Activated CD4-positive, alpha-beta T cell treated with anti-CD3 and anti-CD28 coated beads for 36 hours (primary cell): ENCODE results near the gene PFN3. TPM values are rescaled to one million over a fixed set of nuclear protein-coding genes. Genes with fewer than 3 reads are reported as not detected.
A peak's percentile ranks its signal among the peaks of the same experiment; 100 is the strongest.
"Not testable (repeated sequence)": the region's sequence is repeated elsewhere in the genome, so short reads cannot be mapped to it uniquely, and the experiment has no call there.

ENCODE experiments used
- ATAC-seq: fragments of 200-7000 bp; cut with Tn5 transposase; one replicate; pipeline ENCODE4 v1.10.0; 2021; ENCODE audit warnings: mild to moderate bottlenecking, moderate library complexity
- CTCF ChIA-PET: fragments of 350-600 bp; sonication (Branson Sonifier 250); formaldehyde crosslinking; loops from one replicate; lab custom pipeline; 2021; ENCODE audit warnings: antibody characterized with exemption; lab: Charles Lee
- POLR2A ChIA-PET: fragments of 350-600 bp; sonication (Branson Sonifier 250); formaldehyde crosslinking; loops from one replicate; lab custom pipeline; 2021; ENCODE audit warnings: antibody characterized with exemption, inconsistent platforms; lab: Charles Lee
- DNase-seq: peaks from one replicate; pipeline ENCODE4 v3.0.0-alpha.2; 2020
- H3K27ac Mint-ChIP-seq: one replicate; pipeline ENCODE4 v1.8.0; 2021; ENCODE audit warnings: mixed read lengths
- H3K27me3 Mint-ChIP-seq: one replicate; pipeline ENCODE4 v1.8.0; 2021; ENCODE audit warnings: mixed read lengths
- H3K36me3 Mint-ChIP-seq: one replicate; pipeline ENCODE4 v1.8.0; 2021; ENCODE audit warnings: low read depth, mixed read lengths
- H3K4me1 Mint-ChIP-seq: one replicate; pipeline ENCODE4 v1.8.0; 2021; ENCODE audit warnings: mixed read lengths
- H3K4me3 Mint-ChIP-seq: one replicate; pipeline ENCODE4 v1.8.0; 2021; ENCODE audit warnings: mild to moderate bottlenecking, moderate library complexity, mixed read lengths
- H3K9me3 Mint-ChIP-seq: one replicate; pipeline ENCODE4 v1.8.0; 2021; ENCODE audit warnings: low read depth, mixed read lengths
- intact Hi-C, 2 experiments: fragments of 100-400 bp; cut with DNase I in 1 of 2; cut with micrococcal nuclease in 1 of 2; formaldehyde crosslinking; loops; one replicate each; pipeline versions ENCODE4 v1.14.2 to v1.15.1; 2022 to 2024; cut with DNase I, micrococcal nuclease
- total RNA-seq, 2 experiments: library from RNA; stranded (reverse); gene quantifications; one replicate each; pipeline ENCODE4 v1.2.3, GENCODE V29; 2021

The PFN3 gene
- total RNA-seq, 2 experiments from 2014 or later: not detected

DNA sequence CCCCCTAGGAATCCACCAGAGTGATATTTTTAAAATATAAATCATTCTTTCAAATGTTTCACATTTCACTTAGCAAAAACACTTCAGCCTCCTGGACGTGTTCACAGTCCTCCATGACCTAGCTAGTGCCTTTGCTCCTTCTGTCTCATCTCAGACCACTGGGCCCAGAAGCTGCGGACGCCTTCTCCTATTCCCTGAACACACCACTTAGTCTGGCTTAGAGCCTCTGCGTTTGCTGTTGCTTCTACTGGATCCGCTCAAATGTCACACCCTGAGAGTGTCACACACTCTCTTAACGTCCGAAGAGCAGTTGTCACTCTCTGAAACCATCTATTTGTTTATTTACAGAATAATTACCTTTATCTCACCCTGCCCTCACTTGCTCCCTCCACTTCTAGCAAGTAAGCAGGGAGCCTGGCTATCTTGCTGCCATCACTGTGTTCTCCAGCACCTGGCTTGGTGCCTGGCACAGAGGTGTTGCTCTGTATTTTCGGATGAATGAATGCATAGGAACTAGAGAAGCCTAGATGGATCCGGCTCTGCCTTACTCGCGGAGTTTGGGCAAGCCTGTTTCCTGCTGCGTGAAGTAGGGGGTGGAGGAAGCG, 24.8 kb upstream of the PFN3 start:
- Mint-ChIP-seq H3K9me3 (no peaks in the 10 kb centered on the region), H3K27ac (peak overlapping the region; percentile 94), H3K4me1 (peaks cover 29% of the 10 kb centered on the region), H3K27me3 (no peaks in the 10 kb centered on the region), H3K36me3 (peaks cover 32% of the 10 kb centered on the region), H3K4me3 (peak overlapping the region; percentile 81)
- CTCF ChIA-PET: interaction anchor here (0.8 to 12.6 kb wide), 7 partner anchors 9 to 35 kb away, joined by 3 to 131 read pairs (median 9); no protein-coding TSS in a partner anchor
- POLR2A ChIA-PET: interaction anchor here (0.6 kb wide), 1 partner anchor 11 kb away, joined by 6 read pairs; no protein-coding TSS in a partner anchor
- ATAC-seq (peak; percentile 2), DNase-seq (no peak)
- intact Hi-C loops: loop anchor here in 1 of 2 experiments (1.0 to 5.0 kb wide), 3 partner anchors 91 to 727 kb away; partner anchors contain the start of genes DDX41, NHP2 and UIMC1

DNA sequence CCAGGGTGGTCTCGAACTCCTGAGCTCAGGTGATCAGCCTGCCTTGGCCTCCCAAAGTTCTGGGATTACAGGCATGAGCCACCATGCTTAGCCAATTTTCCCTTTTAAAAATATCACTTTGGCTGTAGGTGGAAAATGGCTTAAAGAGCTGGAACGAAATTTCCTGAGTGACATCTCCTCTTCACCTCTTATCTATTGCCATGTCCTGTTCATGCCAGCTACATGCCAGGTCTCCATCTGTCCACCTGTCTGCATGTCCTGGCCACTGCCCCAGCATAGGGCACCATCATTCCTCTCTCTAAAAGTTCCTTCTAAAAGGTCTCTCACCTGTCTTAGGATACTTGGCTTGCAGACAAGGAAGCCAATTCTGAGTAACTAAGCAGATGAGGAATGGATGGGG, 23.2 kb upstream of the PFN3 start:
- ChIA-PET POLR2A (interaction anchor here (1.6 kb wide), 1 partner anchor 8 kb away, joined by 4 read pairs; no protein-coding TSS in a partner anchor), CTCF (interaction anchor here (1.2 to 12.6 kb wide), 5 partner anchors 10 to 74 kb away, joined by 3 to 131 read pairs (median 10); partner anchors contain the start of gene PDLIM7)
- H3K27me3 Mint-ChIP-seq: no peaks in the 10 kb centered on the region
- H3K36me3 Mint-ChIP-seq: peaks cover 16% of the 10 kb centered on the region
- no peak overlapping the region for H3K27ac Mint-ChIP-seq
- H3K4me3 Mint-ChIP-seq: no peak overlapping the region
- no peaks in the 10 kb centered on the region for H3K9me3 Mint-ChIP-seq
- intact Hi-C loops: no loop called here
- ATAC-seq (no peak), DNase-seq (no peak)
- H3K4me1 Mint-ChIP-seq: peaks cover 13% of the 10 kb centered on the region

DNA sequence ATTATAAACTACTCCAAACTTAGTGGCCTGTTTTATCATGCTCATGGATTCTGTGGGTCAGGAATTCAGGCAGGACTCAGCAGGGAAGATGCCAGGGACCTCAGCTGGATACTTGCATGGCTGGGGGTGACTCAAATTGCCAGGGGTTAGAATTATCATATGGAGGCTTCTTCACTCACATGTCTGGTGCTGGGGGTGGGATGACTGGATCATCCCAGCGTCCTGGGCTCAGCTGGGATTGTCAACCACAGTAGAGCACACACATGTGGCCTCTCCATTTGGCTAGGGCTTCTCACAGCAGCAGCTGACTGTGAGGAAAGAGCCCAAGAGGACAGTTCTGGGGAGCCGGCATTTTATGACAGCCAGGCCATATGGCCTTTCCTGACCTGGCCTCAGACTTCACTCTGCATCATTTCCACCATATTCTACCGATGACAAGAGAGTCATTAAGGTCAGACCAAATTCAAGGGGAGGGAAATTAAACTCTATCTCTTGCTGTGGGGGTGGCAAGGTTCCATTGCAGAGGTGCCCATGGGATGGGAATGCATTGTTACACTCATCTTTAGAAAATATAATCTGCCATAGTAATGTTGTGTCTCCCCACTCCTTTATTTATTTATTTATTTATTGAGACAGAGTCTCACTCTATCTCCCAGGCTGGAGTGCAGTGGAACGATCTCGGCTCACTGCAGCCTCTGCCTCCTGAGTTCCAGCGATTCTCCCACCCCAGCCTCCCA, 20.8 kb upstream of the PFN3 start:
- Mint-ChIP-seq H3K4me3 (no peak overlapping the region), H3K36me3 (no peaks in the 10 kb centered on the region), H3K4me1 (peaks cover 14% of the 10 kb centered on the region), H3K27me3 (no peaks in the 10 kb centered on the region), H3K27ac (no peak overlapping the region), H3K9me3 (no peaks in the 10 kb centered on the region)
- POLR2A ChIA-PET: no interaction called here
- intact Hi-C loops: no loop called here
- CTCF ChIA-PET: interaction anchor here (0.6 to 9.8 kb wide), 2 partner anchors 17 to 28 kb away, joined by 4 to 81 read pairs; no protein-coding TSS in a partner anchor
- no peak for ATAC-seq
- no peak for DNase-seq

DNA sequence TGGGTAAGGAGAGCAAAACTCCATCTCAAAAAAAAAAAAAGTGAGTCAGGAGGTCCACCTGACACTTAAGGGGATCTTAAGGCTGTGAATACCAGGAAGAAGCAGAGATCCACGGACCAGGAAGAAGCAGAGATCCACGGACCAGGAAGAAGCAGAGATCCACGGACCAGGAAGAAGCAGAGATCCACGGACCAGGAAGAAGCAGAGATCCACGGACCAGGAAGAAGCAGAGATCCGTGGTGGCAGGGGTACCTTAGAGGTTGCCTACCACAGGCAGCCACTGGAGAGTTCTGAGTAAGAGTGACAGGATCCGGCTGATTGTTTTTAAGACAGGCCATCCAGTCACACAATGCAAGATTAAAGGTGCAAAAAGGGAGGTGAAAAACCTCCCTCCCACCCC, 20.0 kb upstream of the PFN3 start:
- POLR2A ChIA-PET, DNase-seq, intact Hi-C loops, H3K27me3 Mint-ChIP-seq, ATAC-seq, H3K36me3 Mint-ChIP-seq, H3K9me3 Mint-ChIP-seq, H3K4me3 Mint-ChIP-seq, H3K27ac Mint-ChIP-seq: not testable (repeated sequence)
- H3K4me1 Mint-ChIP-seq: peaks cover 11% of the 10 kb centered on the region
- CTCF ChIA-PET: interaction anchor here (9.8 kb wide), 1 partner anchor 17 kb away, joined by 81 read pairs; no protein-coding TSS in a partner anchor

DNA sequence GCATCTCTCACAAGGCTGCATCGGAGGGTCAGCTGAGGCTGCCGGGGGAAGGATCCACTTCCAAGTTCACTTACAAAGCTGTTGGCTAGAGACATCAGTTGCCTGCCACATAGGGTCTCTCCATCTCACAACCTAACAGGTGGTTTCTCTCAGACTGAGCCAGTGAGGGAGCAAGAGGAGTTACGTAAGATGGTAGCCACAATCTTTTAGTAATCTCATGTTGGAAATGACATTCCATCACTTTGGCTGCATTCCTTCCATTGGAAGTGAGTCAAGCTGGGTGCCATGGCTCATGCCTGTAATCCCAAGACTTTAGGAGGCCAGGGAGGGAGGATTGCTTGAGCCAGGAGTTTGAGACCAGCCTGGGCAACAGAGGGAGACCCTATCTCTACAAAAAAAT, 18.6 kb upstream of the PFN3 start:
- Mint-ChIP-seq H3K4me1 (peaks cover 10% of the 10 kb centered on the region), H3K36me3 (no peaks in the 10 kb centered on the region), H3K27me3 (no peaks in the 10 kb centered on the region), H3K4me3 (no peak overlapping the region), H3K9me3 (no peaks in the 10 kb centered on the region), H3K27ac (no peak overlapping the region)
- ChIA-PET POLR2A (no interaction called here), CTCF (interaction anchor here (7.3 kb wide), 1 partner anchor 15 kb away, joined by 55 read pairs; no protein-coding TSS in a partner anchor)
- ATAC-seq: no peak
- intact Hi-C loops: no loop called here
- no peak for DNase-seq

DNA sequence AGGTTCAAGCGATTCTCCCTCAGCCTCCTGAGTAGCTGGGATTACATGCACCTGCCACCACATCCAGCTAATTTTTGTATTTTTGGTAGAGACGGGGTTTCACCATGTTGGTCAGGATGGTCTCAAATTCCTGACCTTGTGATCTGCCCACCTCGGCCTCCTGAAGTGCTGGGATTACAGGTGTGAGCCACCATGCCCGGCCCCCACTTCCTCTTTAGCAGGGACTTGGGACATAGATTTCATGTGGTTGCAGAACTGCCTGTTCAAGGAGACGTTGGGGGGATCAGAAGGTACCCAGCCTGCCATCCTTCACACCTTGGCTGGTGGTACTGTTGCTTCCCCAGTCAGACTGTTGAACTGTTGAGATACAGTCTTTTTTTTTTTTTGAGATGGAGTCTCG, 16.6 kb upstream of the PFN3 start:
- H3K36me3 Mint-ChIP-seq, ATAC-seq, DNase-seq, H3K27ac Mint-ChIP-seq, H3K27me3 Mint-ChIP-seq, intact Hi-C loops, H3K9me3 Mint-ChIP-seq, H3K4me3 Mint-ChIP-seq: not testable (repeated sequence)
- ChIA-PET POLR2A (interaction anchor here (0.8 kb wide), 1 partner anchor 15 kb away, joined by 3 read pairs; no protein-coding TSS in a partner anchor), CTCF (interaction anchor here (0.7 to 7.3 kb wide), 4 partner anchors 13 to 138 kb away, joined by 3 to 55 read pairs (median 6); no protein-coding TSS in a partner anchor)
- H3K4me1 Mint-ChIP-seq: peaks cover 24% of the 10 kb centered on the region

DNA sequence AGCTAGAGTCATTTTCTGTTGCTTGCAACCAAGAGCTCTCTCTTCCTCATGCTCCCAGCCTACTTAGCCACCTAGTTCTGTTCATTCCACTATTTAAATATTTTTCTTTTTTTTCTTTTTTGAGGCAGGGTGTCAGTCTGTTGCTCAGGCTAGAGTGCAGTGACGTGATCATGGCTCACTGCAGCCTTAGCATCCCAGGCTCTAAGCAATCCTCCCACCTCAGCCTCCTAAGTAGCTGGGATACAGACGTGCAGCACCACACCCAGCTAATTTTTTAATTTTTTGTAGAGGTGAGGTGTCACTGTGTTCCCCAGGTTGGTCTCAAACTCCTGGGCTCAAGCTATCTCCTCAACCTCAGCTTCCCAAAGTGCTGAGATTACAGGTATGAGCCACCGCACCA, 14.0 kb upstream of the PFN3 start:
- POLR2A ChIA-PET: interaction anchor here (1.2 kb wide), 1 partner anchor 11 kb away, joined by 6 read pairs; no protein-coding TSS in a partner anchor

DNA sequence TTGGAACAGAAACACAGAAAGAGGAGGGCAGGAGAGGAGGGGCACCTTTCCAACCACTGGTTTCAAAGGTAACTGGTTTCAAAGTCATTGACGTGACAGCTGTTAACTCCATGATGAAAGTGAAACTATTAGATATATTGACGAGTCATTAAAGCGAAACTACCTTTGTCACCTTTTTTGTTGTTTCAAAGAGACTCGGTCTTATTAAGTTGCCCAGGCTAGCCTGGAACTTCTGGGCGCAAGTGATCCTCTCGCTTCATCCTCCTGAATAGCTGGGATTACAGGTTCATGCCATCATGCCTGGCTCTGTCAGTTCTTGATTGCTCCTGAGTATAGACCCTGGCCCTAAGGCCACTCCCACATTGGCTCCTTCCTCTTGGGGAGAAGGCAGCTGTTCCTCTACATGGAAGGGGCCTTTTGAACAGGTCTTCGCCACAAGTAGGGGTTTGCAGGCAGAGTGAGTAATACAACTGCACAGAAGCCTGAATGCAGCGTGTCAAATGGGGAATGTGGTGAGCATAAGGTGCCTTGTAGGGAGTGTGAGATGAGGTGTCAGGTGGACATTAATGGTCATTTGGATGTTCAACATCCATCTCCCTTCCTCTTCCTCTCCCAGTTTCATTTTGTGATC, 12.3 kb upstream of the PFN3 start:
- ATAC-seq (peak; percentile 80), DNase-seq (peak; percentile 33)
- no peaks in the 10 kb centered on the region for H3K36me3 Mint-ChIP-seq
- ChIA-PET CTCF (interaction anchor here (0.9 to 7.3 kb wide), 3 partner anchors 9 to 30 kb away, joined by 3 to 55 read pairs (median 21); no protein-coding TSS in a partner anchor), POLR2A (interaction anchor here (0.5 to 1.3 kb wide), 2 partner anchors 19 to 33 kb away, joined by 3 read pairs; no protein-coding TSS in a partner anchor)
- H3K9me3 Mint-ChIP-seq: no peaks in the 10 kb centered on the region
- peaks cover 36% of the 10 kb centered on the region for H3K4me1 Mint-ChIP-seq
- no peaks in the 10 kb centered on the region for H3K27me3 Mint-ChIP-seq
- no peak overlapping the region for H3K4me3 Mint-ChIP-seq
- intact Hi-C loops: no loop called here
- H3K27ac Mint-ChIP-seq: peak overlapping the region; percentile 55

More for the DNA sequence above, 14.0 kb upstream of the PFN3 start:
- no peak overlapping the region for H3K4me3 Mint-ChIP-seq
- CTCF ChIA-PET: interaction anchor here (0.9 to 7.3 kb wide), 8 partner anchors 9 to 43 kb away, joined by 3 to 55 read pairs (median 8); partner anchors contain the start of gene GRK6
- no peak overlapping the region for H3K27ac Mint-ChIP-seq
- no peaks in the 10 kb centered on the region for H3K36me3 Mint-ChIP-seq
- intact Hi-C loops: no loop called here
- H3K27me3 Mint-ChIP-seq: no peaks in the 10 kb centered on the region
- no peak for DNase-seq
- H3K4me1 Mint-ChIP-seq: peaks cover 36% of the 10 kb centered on the region
- H3K9me3 Mint-ChIP-seq: no peaks in the 10 kb centered on the region
- ATAC-seq: no peak

DNA sequence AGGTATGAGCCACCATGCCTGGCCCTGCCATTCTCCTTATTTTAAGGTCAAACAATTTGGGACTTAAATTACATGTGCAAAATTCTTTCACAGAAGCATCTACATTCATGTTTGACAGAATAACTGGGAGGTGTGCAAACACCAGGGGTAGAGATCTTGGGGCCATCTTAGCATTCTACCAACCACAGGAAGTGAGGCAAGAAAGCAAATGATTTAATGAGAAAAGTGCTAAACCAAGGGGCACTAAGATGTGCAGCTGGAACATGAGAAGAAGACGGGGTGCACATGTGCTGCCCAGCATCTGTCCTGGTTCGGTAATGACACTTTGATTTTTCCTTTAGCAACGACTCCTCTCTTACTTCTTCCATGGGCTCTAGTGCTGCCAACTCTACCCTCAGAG, 10.1 kb upstream of the PFN3 start:
- no peaks in the 10 kb centered on the region for H3K36me3 Mint-ChIP-seq
- no peak overlapping the region for H3K4me3 Mint-ChIP-seq
- CTCF ChIA-PET: interaction anchor here (0.7 to 4.2 kb wide), 4 partner anchors 8 to 47 kb away, joined by 3 to 25 read pairs (median 4); no protein-coding TSS in a partner anchor
- intact Hi-C loops: no loop called here
- POLR2A ChIA-PET: interaction anchor here (0.6 kb wide), 1 partner anchor 411 kb away, joined by 3 read pairs; no protein-coding TSS in a partner anchor
- no peaks in the 10 kb centered on the region for H3K27me3 Mint-ChIP-seq
- peak; percentile 7 for ATAC-seq
- H3K9me3 Mint-ChIP-seq: no peaks in the 10 kb centered on the region
- H3K27ac Mint-ChIP-seq: no peak overlapping the region
- peaks cover 31% of the 10 kb centered on the region for H3K4me1 Mint-ChIP-seq
- DNase-seq: no peak

DNA sequence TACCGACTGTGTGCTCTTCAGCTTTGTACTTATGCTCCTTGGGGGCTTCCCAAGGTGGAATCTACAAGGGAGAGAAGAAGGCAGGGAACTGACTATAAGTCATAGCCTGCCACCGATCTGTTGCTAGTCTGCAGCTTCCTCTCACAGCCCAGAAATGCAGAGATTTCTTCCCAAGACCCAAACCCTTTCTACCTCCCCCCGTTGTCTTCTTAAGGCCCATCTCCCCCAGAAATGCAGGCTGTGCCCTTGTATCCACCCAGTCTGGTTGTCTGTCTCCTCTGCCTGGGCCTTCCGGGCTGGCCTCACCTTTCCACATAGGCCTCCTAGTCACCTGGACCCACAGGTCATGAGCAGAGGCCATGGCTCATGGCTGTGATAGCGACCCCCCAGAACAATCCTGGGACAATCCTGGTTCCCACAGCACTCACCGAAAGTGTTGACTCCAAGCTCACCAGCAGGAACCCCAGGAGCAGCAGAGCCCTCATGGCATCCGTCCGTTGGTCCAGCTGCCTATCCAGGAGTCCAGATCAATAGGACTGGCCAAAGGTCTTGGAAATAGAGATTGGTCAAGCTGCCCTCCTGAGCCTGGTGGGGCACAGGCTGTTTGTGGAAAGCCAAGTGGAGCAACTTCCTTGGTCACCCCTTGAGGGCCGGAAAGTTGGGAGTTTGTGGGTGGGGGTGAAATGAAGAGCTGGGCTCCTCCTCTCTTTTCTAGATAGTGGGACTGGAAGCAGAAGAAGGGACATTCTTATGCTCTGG, 8.8 kb upstream of the PFN3 start, which contains the start of gene F12:
TSS of gene F12 (minus strand) at position 522 of the 759 bp plus-strand sequence. CDS start at position 485, 37 bp downstream.
- no peak for ATAC-seq
- Mint-ChIP-seq H3K4me1 (peaks cover 35% of the 10 kb centered on the region), H3K4me3 (no peak within 1 kb of the TSS), H3K27ac (no peak within 1 kb of the TSS), H3K9me3 (no peaks in the 10 kb centered on the region), H3K27me3 (no peaks in the 10 kb centered on the region), H3K36me3 (no peaks in the 10 kb centered on the region)
- ChIA-PET POLR2A (no interaction called here), CTCF (interaction anchor here (0.8 to 4.2 kb wide), 7 partner anchors 17 to 91 kb away, joined by 3 to 25 read pairs (median 6); no protein-coding TSS in a partner anchor)
- intact Hi-C loops: no loop called here
- DNase-seq: no peak
